Measurements from ENCODE around the gene MGAM2. TPM values are rescaled to one million over a fixed set of nuclear protein-coding genes. Genes with fewer than 3 reads are reported as not detected.

MGAM2 gene
- polyA plus RNA-seq, 2 of the 4 experiments (the other 2 are of a cell fraction), result 0.01 to 0.25 TPM

DNA sequence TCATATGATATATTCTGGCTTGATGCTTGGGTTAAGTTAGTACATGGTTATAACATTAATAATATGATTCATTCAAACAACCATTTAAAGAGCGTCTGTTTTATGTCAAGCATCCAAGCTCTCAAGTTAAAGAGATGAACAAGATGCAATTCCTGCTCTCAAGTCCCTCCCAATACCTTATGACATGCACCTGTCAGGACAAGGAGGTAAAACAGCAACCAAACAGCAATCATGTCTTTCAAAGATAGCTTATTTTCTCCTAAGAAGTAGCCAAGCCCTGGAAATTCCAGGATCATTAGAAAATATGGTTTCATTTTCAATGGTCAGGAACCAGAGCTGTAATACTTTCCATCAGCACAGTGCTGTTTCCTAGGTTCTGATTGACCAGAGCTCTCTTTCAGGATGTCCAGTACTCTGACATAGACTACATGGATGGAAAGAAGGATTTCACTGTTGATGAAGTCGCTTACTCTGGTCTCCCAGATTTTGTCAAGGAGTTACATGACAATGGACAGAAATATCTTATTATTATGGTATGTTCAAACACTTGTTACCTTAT lies 29.0 kb downstream of the MGAM2 start:
- no peak for DNase-seq (ENCODE audit: low read depth in 1 of 2, low spot score in 1 of 2)
- 85% methylated on average over 2 of the region's 2 CpGs for WGBS (ENCODE audit: missing lambda C conversion rate)
- CTCF ChIA-PET, result no interaction called here

GRCh38 chr7:142142702-142143101 lies 31.2 kb downstream of the MGAM2 start:
- Histone ChIP-seq H3K4me2 (no peak overlapping the region), H3K4me1 (peaks cover 17% of the 10 kb centered on the region; the same call in 2 of the 3 replicates), H3K9me3 (no peaks in the 10 kb centered on the region), H3K4me3 (no peak overlapping the region), H3K27ac (no peak overlapping the region)
- ChIA-PET POLR2A (no interaction called here), CTCF (interaction anchor here (0.8 to 1.0 kb wide), 2 partner anchors 11 to 26 kb away, joined by 3 read pairs; no protein-coding TSS in a partner anchor)
- FAIRE-seq (no peak), ATAC-seq (no peak), DNase-seq (ENCODE audit: low read depth in 1 of 2, low spot score in 1 of 2) (no peak)
- WGBS (ENCODE audit: missing lambda C conversion rate), result 90% methylated on average over 8 of the region's 8 CpGs
- TF ChIP-seq CEBPB (IDR thresholded peaks at IDR 0.05) (no peak), TFCP2L1 (CRISPR knock-in tag; IDR thresholded peaks at IDR 0.05) (no peak), FOSB (CRISPR knock-in tag; IDR thresholded peaks at IDR 0.05) (no peak), JUNB (IDR thresholded peaks at IDR 0.05) (no peak), MYC (IDR thresholded peaks at IDR 0.05; ENCODE audit: borderline replicate concordance, low read length) (no peak), ZC3H11A (IDR thresholded peaks at IDR 0.05) (no peak), CTCF (IDR thresholded peaks at IDR 0.05) (no peak), RFX5 (IDR thresholded peaks at IDR 0.05) (no peak)
- TF ChIP-seq, protein P1, sequence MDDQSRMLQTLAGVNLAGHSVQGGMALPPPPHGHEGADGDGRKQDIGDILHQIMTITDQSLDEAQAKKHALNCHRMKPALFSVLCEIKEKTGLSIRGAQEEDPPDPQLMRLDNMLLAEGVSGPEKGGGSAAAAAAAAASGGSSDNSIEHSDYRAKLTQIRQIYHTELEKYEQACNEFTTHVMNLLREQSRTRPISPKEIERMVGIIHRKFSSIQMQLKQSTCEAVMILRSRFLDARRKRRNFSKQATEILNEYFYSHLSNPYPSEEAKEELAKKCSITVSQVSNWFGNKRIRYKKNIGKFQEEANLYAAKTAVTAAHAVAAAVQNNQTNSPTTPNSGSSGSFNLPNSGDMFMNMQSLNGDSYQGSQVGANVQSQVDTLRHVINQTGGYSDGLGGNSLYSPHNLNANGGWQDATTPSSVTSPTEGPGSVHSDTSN (IDR thresholded peaks at IDR 0.05), result no peak
- TF ChIP-seq, protein P2, sequence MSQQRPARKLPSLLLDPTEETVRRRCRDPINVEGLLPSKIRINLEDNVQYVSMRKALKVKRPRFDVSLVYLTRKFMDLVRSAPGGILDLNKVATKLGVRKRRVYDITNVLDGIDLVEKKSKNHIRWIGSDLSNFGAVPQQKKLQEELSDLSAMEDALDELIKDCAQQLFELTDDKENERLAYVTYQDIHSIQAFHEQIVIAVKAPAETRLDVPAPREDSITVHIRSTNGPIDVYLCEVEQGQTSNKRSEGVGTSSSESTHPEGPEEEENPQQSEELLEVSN (IDR thresholded peaks at IDR 0.05; ENCODE audit: borderline replicate concordance, low read depth), result no peak

More for the DNA sequence above, 29.0 kb downstream of the MGAM2 start:
- no peak overlapping the region for H3K4me2 ChIP-seq
- no peak for TF ChIP-seq EHF (CRISPR knock-in tag; IDR thresholded peaks at IDR 0.05)
- TF ChIP-seq CBX8 (IDR thresholded peaks at IDR 0.05), result no peak
- TF ChIP-seq, protein P1 (IDR thresholded peaks at IDR 0.05), result no peak
- TF ChIP-seq MAZ (IDR thresholded peaks at IDR 0.05; ENCODE audit: borderline replicate concordance, low read depth, low read length), result no peak
- TF ChIP-seq MAFK (IDR thresholded peaks at IDR 0.05; ENCODE audit: partially characterized antibody), result no peak
- TF ChIP-seq FOSL2 (IDR thresholded peaks at IDR 0.05), result no peak
- TF ChIP-seq FOSL2 (CRISPR knock-in tag; IDR thresholded peaks at IDR 0.05), result no peak
- TF ChIP-seq REST (IDR thresholded peaks at IDR 0.05), result no peak
- TF ChIP-seq, protein P2 (IDR thresholded peaks at IDR 0.05; ENCODE audit: borderline replicate concordance, low read depth), result no peak
- TF ChIP-seq TP53 (CRISPR knock-in tag; IDR thresholded peaks at IDR 0.05), result no peak
- TF ChIP-seq EHMT2 (IDR thresholded peaks at IDR 0.05; ENCODE audit: low read depth), result no peak
- no peak for TF ChIP-seq KDM1A (IDR thresholded peaks at IDR 0.05; ENCODE audit: low read depth)
- TF ChIP-seq ZSCAN20 (CRISPR knock-in tag; IDR thresholded peaks at IDR 0.05), result no peak
- TF ChIP-seq ZNF302 (CRISPR knock-in tag; IDR thresholded peaks at IDR 0.05), result no peak
- TF ChIP-seq, protein P3, sequence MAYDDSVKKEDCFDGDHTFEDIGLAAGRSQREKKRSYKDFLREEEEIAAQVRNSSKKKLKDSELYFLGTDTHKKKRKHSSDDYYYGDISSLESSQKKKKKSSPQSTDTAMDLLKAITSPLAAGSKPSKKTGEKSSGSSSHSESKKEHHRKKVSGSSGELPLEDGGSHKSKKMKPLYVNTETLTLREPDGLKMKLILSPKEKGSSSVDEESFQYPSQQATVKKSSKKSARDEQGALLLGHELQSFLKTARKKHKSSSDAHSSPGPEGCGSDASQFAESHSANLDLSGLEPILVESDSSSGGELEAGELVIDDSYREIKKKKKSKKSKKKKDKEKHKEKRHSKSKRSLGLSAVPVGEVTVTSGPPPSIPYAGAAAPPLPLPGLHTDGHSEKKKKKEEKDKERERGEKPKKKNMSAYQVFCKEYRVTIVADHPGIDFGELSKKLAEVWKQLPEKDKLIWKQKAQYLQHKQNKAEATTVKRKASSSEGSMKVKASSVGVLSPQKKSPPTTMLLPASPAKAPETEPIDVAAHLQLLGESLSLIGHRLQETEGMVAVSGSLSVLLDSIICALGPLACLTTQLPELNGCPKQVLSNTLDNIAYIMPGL (CRISPR knock-in tag; IDR thresholded peaks at IDR 0.05; ENCODE audit: borderline replicate concordance), result no peak
- no peak for TF ChIP-seq RNF2 (IDR thresholded peaks at IDR 0.05; ENCODE audit: borderline replicate concordance, low read depth)
- no peak for TF ChIP-seq CHD2 (IDR thresholded peaks at IDR 0.05; ENCODE audit: low read length, partially characterized antibody)
- no peak for TF ChIP-seq EP300 (IDR thresholded peaks at IDR 0.05)
- TF ChIP-seq HOXA7 (CRISPR knock-in tag; IDR thresholded peaks at IDR 0.05), result no peak
- TF ChIP-seq RARB (CRISPR knock-in tag; IDR thresholded peaks at IDR 0.05), result no peak
- no peak for TF ChIP-seq JUNB (IDR thresholded peaks at IDR 0.05)
- H3K9me3 ChIP-seq, result no peaks in the 10 kb centered on the region
- no peak overlapping the region for H3K27ac ChIP-seq
- no peak overlapping the region for H3K4me3 ChIP-seq
- POLR2A ChIA-PET, result no interaction called here
- H3K4me1 ChIP-seq, result peaks cover 18% of the 10 kb centered on the region
- FAIRE-seq (no peak), ATAC-seq (no peak)

Measured in A549 (cell line).